Astrocyte of the cerebellum (primary cell): ENCODE results near the gene NCOA6.

ENCODE experiments used
- DNase-seq: peaks from one replicate; pipeline ENCODE4 v3.0.0-alpha.2; 2011; ENCODE audit warnings: low read depth
- H3K4me3 ChIP-seq: 2 replicates; pipeline ENCODE4 v1.5.1; 2011; ENCODE audit warnings: mild to moderate bottlenecking, low read depth, low read length, moderate library complexity
- in situ Hi-C: cut with HindIII; loops from 2 replicates; pipeline ENCODE4 v1.10.0; 2017; ENCODE audit warnings: low sequenced_read_pairs
- TF ChIP-seq, protein P1 (sequence below): IDR thresholded peaks from 2 replicates; pipeline ENCODE4 v1.5.1; 2012; ENCODE audit warnings: low read length, low read depth, moderate library complexity, mild to moderate bottlenecking; ENCODE audit errors: missing control alignments

Gene NCOA6

GRCh38 chr20:34825530-34826362 is at the start of gene NCOA6:
Gene NCOA6, minus strand, starts transcription at chr20:34825651. Its CDS starts 43,296 bp downstream, at chr20:34782355.
- H3K4me3 ChIP-seq = peak within 1 kb of the TSS; percentile 93
- TF ChIP-seq, protein P1, sequence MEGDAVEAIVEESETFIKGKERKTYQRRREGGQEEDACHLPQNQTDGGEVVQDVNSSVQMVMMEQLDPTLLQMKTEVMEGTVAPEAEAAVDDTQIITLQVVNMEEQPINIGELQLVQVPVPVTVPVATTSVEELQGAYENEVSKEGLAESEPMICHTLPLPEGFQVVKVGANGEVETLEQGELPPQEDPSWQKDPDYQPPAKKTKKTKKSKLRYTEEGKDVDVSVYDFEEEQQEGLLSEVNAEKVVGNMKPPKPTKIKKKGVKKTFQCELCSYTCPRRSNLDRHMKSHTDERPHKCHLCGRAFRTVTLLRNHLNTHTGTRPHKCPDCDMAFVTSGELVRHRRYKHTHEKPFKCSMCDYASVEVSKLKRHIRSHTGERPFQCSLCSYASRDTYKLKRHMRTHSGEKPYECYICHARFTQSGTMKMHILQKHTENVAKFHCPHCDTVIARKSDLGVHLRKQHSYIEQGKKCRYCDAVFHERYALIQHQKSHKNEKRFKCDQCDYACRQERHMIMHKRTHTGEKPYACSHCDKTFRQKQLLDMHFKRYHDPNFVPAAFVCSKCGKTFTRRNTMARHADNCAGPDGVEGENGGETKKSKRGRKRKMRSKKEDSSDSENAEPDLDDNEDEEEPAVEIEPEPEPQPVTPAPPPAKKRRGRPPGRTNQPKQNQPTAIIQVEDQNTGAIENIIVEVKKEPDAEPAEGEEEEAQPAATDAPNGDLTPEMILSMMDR = no peak
- in situ Hi-C loops = no loop called here
- peak; percentile 26 for DNase-seq

GRCh38 chr20:34874094-34874654 is 48.7 kb upstream of the NCOA6 start:
- TF ChIP-seq, protein P1 = peak; percentile 95
- H3K4me3 ChIP-seq = no peak overlapping the region
- DNase-seq = peak; percentile 84
- in situ Hi-C loops = no loop called here

GRCh38 chr20:34873583-34874093 is 48.2 kb upstream of the NCOA6 start:
- TF ChIP-seq, protein P1 = no peak
- no peak for DNase-seq
- no peak overlapping the region for H3K4me3 ChIP-seq
- in situ Hi-C loops = no loop called here

DNA sequence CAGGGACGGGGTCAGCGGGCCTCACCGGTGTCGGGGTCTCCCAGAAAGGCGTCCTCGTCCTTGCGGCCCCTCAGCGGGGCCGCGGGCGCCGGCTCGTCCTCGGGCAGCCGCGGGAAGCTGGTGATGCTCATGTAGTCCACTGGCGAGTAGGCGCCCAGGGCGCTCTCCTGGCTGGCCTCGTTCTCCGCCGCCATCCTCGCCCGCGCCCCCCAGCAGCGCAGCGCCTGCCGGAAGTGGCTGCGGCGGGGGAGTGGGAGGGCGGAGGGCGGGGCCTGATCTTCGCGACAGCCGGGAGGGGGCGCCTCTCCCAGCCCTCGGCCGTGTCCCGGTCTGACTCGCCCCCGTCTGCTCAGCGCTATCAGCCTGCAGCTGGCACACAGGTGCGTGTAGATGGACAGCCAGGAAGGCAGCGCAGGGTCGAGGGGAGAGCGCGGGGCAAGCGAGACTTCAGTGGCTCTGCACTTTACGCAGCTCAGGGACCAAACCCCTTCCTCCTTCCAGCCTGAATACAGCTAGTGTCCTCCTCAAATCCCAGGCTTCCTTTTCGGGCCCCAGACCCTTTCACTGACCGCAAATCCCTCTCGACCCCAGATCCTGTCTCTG is 47.3 kb upstream of the NCOA6 start, which contains the start of gene GGT7:
Gene GGT7, minus strand, starts transcription at position 235 of the 603 bp plus-strand sequence. Its CDS starts 41 bp downstream, at position 194.
- TF ChIP-seq, protein P1 = peak; percentile 58
- peak; percentile 16 for DNase-seq
- H3K4me3 ChIP-seq = peak within 1 kb of the TSS; percentile 73
- in situ Hi-C loops = no loop called here

DNA sequence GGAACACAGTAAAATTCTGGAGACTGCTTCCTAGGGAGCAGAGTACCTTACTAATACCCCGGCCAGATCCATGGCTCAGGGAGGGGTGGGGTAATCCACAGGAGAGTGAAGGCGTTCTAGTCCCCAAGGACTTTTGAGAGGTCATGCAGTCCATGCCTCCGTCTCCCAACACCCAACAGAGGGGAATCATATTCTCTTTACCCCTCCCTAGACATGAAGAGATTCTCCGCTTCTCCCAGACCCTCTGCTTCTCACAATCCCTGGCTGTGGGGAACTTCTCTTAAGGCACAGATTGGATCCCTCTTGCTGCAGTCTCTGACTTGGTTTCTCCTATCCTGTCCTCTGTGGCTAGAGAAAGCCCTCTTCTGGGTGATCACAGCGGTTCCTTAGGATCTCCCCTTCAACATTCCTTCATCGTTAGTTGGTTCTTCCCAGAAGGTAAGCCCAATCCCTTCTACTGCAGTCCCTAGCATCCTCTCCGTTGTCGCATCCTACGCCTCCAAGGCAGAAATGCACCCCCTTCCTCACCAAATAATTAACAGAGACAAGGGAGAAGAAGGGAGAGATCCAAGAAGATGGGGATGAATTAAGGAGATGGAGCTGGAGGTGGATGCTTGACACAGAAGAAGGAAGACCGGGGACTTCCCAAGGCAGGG is 46.6 kb upstream of the NCOA6 start:
- TF ChIP-seq, protein P1 = no peak
- in situ Hi-C loops = no loop called here

DNA sequence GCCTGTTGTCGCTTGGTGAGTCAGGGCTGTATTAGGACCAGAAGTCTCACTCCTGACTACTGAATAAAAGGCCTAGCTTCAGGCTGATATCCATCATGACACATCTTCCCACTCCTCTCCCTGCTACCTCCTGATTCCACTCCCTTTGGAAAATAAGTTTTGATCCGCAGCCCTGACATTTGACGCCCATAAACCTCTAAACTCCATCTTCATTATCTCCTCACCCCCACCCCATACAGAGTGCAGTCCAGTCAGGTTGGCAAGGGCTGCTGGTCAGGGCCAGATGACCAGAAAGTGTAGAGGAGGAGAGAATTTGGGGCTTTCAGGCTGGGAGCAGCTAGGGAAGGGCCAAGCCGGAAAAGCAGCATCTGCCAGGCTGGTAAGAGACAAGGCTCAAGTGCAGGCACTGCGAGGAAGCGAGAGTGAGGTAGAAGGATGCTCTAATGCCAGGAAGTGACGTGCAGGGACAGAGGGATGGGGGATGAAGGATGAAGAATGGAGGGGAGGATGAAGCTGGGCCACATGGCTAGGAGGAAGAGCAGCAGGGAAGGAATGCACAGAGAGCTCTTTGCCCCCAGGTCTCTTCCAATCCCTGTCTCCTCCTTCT is 46.0 kb upstream of the NCOA6 start:
- DNase-seq = no peak
- in situ Hi-C loops = no loop called here
- peak overlapping the region; percentile 73 for H3K4me3 ChIP-seq
- TF ChIP-seq, protein P1 = no peak

More for the DNA sequence above, 46.6 kb upstream of the NCOA6 start:
- no peak for DNase-seq
- H3K4me3 ChIP-seq = peak overlapping the region; percentile 73
